K562 (cell line): ENCODE results near the gene TNRC6B. TPM values are rescaled to one million over a fixed set of nuclear protein-coding genes. Genes with fewer than 3 reads are reported as not detected.

Experiments
- ELF1 ChIP-seq: fragments of 200-800 bp; sonication (Bioruptor generic); IDR thresholded peaks from 2 replicates; pipeline ENCODE4 v1.6.1; 2016; ENCODE audit warnings: missing genetic modification characterization, missing compliant biosample characterization
- HDAC8 ChIP-seq: fragments of 450-650 bp; IDR thresholded peaks from 2 replicates; pipeline ENCODE4 v1.6.1; 2016; ENCODE audit warnings: mild to moderate bottlenecking, missing genetic modification characterization, moderate library complexity, missing compliant biosample characterization
- NKRF ChIP-seq: fragments of 450-650 bp; IDR thresholded peaks from 2 replicates; pipeline ENCODE4 v1.6.1; 2016; ENCODE audit warnings: borderline replicate concordance
- PRPF4 ChIP-seq: fragments of 200-400 bp; formaldehyde crosslinking; IDR thresholded peaks from one replicate; pipeline ENCODE4 v1.6.1; 2017; ENCODE audit warnings: low read length, low read depth, mild to moderate bottlenecking; ENCODE audit not compliant: insufficient read depth, poor library complexity, severe bottlenecking
- SAP30 ChIP-seq: fragments of 200-600 bp; sonication (generic); IDR thresholded peaks from 2 replicates; pipeline ENCODE4 v1.6.1; 2012; ENCODE audit warnings: borderline replicate concordance, low read depth, mild to moderate bottlenecking, moderate library complexity, low read length, control low read depth, inconsistent platforms; ENCODE audit not compliant: insufficient read depth, poor library complexity, severe bottlenecking
- TAF15 ChIP-seq: fragments of 200-400 bp; formaldehyde crosslinking; IDR thresholded peaks from 2 replicates; pipeline ENCODE4 v1.6.1; 2017; ENCODE audit warnings: mild to moderate bottlenecking, low read depth, low read length, moderate library complexity
- THAP12 ChIP-seq: fragments of 250-450 bp; sonication (Bioruptor Pico); IDR thresholded peaks from 2 replicates; pipeline ENCODE4 v1.9.0; 2021; ENCODE audit warnings: mild to moderate bottlenecking, inconsistent platforms
- ZFP1 ChIP-seq: fragments of 450-650 bp; formaldehyde crosslinking; IDR thresholded peaks from 2 replicates; pipeline ENCODE4 v1.4.0; 2020; ENCODE audit warnings: mild to moderate bottlenecking, mixed read lengths
- ZFX ChIP-seq: sonication (generic); formaldehyde crosslinking; IDR thresholded peaks from 2 replicates; pipeline ENCODE4 v1.8.0; 2022; ENCODE audit warnings: mild to moderate bottlenecking, missing genetic modification reagents, moderate library complexity
- ZNF165 ChIP-seq: fragments of 250-450 bp; sonication (Bioruptor Pico); IDR thresholded peaks from 2 replicates; pipeline ENCODE4 v1.4.0; 2020; ENCODE audit warnings: borderline replicate concordance
- ZNF347 ChIP-seq: fragments of 450-650 bp; formaldehyde crosslinking; IDR thresholded peaks from 2 replicates; pipeline ENCODE4 v1.4.0; 2020; ENCODE audit warnings: low read depth, mild to moderate bottlenecking, moderate library complexity
- polyA plus RNA-seq, 8 experiments: library from polyadenylated mRNA; depleted of rRNA in 4 of 8; stranded (reverse) in 5 of 8; unstranded in 3 of 8; fragments of >200 nt; fragmentation: Nextera tagmentation in 2 of 8; fragmentation: Illumina TruSeq in 1 of 8; extraction: Ambion mirVana in 2 of 8; extraction: Trizol in 1 of 8; gene quantifications; 2 replicates each; pipeline versions ENCODE4 v1.2.1 to v1.2.3, GENCODE V29; 2011 to 2014; ENCODE audit warnings: inconsistent platforms in 1 of 8, missing spikeins in 1 of 8
- total RNA-seq, 7 experiments: library from RNA; depleted of rRNA in 6 of 7; stranded (reverse); fragments of >200 nt in 6 of 7; fragmentation: Illumina TruSeq in 2 of 7; extraction: Trizol in 2 of 7; gene quantifications; 2 replicates each; pipeline versions ENCODE4 v1.2.1 to v1.2.3, GENCODE V29; 2011 to 2021; ENCODE audit warnings: low replicate concordance in 1 of 7
- TF ChIP-seq, protein P1 (sequence below): sonication (generic); formaldehyde crosslinking; IDR thresholded peaks from 2 replicates; pipeline ENCODE4 v1.8.0; 2023; ENCODE audit warnings: mild to moderate bottlenecking, missing genetic modification reagents
- TF ChIP-seq, protein P2 (sequence below): sonication (generic); formaldehyde crosslinking; IDR thresholded peaks from 2 replicates; pipeline ENCODE4 v1.8.0; 2022; ENCODE audit warnings: mild to moderate bottlenecking, missing genetic modification reagents

TNRC6B gene
- total and polyA plus RNA-seq, 9 of the 15 experiments (the other 6 are each of a cell fraction or from before 2014, with no cell fraction given) = 0.96 to 18.8 (median 10.8) TPM

DNA sequence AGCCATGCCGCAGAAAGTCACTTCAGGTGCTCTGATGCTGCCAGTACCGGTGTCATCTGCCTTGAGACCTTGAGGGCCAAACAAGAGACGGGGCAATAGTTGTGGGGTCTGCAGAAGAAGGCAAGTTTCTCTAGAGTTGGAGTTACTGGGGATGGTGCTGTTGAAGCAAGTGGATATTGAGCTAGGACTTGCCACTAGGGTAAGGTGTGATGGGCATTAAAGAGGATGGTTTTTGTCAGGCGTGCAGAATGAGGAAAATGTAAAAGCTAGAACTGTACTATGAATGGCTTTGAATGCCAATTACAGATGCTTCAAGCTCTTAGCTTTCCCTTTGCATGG, 61.6 kb downstream of the TNRC6B start (continued):
- TF ChIP-seq NKRF (no peak), SAP30 (no peak), ELF1 (tag) (no peak), ZFX (CRISPR knock-in tag) (no peak), ZNF165 (no peak), THAP12 (CRISPR knock-in tag) (no peak), HDAC8 (no peak), TAF15 (no peak), ZFP1 (no peak), PRPF4 (no peak), ZNF347 (CRISPR knock-in tag) (no peak)
- TF ChIP-seq, protein P1, sequence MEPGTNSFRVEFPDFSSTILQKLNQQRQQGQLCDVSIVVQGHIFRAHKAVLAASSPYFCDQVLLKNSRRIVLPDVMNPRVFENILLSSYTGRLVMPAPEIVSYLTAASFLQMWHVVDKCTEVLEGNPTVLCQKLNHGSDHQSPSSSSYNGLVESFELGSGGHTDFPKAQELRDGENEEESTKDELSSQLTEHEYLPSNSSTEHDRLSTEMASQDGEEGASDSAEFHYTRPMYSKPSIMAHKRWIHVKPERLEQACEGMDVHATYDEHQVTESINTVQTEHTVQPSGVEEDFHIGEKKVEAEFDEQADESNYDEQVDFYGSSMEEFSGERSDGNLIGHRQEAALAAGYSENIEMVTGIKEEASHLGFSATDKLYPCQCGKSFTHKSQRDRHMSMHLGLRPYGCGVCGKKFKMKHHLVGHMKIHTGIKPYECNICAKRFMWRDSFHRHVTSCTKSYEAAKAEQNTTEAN (CRISPR knock-in tag) = no peak
- TF ChIP-seq, protein P2, sequence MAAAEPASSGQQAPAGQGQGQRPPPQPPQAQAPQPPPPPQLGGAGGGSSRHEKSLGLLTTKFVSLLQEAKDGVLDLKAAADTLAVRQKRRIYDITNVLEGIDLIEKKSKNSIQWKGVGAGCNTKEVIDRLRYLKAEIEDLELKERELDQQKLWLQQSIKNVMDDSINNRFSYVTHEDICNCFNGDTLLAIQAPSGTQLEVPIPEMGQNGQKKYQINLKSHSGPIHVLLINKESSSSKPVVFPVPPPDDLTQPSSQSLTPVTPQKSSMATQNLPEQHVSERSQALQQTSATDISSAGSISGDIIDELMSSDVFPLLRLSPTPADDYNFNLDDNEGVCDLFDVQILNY (CRISPR knock-in tag) = no peak
